SH-SY5Y (cell line): ENCODE data around the gene SHISA9.

Source experiments
- GATA2 ChIP-seq: IDR thresholded peaks from 2 replicates; pipeline ENCODE4 v1.6.1; 2011; ENCODE audit warnings: mild to moderate bottlenecking, low read depth, low read length
- GATA3 ChIP-seq: IDR thresholded peaks from 2 replicates; pipeline ENCODE4 v1.6.1; 2011; ENCODE audit warnings: low read depth, mild to moderate bottlenecking, low read length, moderate library complexity

GRCh38 chr16:13245713-13246377, 344.4 kb downstream of the SHISA9 start:
- no peak for TF ChIP-seq GATA2
- no peak for TF ChIP-seq GATA3
